ENCODE data around the gene SPAG9. TPM values are rescaled to one million over a fixed set of nuclear protein-coding genes. Genes with fewer than 3 reads are reported as not detected.
"Not testable (repeated sequence)": the region's sequence is repeated elsewhere in the genome, so short reads cannot be mapped to it uniquely, and the experiment has no call there.

SPAG9 gene
- total RNA-seq, 1 donor from 2014 or later: 93.2 TPM

- DNase-seq (ENCODE audit: low read depth): no peak
Observed at GRCh38 chr17:50955160-50955559, 165.5 kb downstream of the SPAG9 start.

DNA sequence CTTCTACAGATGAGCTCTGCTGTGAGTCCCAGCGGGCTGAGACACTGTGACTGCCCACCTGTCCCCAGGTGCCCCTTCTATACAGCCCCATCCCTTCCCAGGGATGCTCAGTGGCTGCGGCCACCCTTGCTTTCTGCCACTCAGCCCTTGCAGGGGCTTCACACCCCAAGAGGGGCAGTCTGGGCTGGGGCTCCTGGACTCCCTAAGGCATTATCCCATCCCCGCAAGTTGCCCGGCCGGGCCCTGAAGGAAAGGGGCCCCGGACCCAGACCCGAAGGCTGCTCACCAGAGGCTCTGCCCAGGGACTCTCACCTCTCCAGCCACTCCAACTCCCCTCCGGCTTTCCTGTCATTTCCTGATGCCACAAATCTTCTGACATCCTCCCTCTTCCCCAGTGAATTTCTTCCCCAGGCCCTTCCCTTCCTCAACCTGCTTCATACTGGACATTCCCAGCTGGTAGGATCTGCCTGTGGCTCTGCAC lies 166.0 kb downstream of the SPAG9 start:
- peak; percentile 57 for DNase-seq (ENCODE audit: low read depth)

GRCh38 chr17:50953831-50954601 lies 166.7 kb downstream of the SPAG9 start:
- DNase-seq (ENCODE audit: low read depth): peak; percentile 98

DNA sequence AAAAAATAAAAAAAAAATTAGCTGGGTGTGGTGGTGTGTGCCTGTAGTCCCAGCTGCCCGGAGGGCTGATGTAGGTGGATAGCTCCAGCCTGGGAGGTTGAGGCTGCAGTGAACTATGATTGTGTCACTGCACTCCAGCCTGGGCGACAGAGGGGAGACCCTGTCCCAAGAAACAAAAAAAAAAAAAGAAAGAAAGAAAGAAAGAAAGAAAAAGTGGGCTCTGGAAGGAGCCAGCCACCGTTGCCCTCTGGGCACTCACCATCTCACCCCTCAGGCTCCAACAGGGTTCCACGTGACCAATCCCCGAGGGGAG lies 167.2 kb downstream of the SPAG9 start:
- no peak for DNase-seq (ENCODE audit: low read depth)

DNA sequence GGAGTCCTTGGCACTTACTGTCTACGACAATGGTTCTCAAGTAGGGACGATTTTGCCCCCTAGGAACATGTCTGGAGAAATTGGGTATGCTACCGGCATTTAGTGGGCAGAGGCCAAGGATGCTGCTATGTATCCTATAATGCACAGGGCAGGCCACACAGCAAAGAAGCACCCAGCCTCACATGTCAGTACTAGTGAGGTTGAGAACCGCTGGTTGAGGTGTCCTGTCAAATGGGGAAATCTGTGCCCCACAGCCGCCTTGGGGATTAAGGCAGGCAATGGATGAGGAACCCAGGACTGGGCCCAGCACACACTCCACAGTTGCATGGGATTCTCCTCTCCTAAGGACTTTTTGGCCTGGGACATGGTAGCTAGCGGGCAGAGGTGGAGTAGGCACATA lies 167.8 kb downstream of the SPAG9 start:
- no peak for DNase-seq (ENCODE audit: low read depth)

DNA sequence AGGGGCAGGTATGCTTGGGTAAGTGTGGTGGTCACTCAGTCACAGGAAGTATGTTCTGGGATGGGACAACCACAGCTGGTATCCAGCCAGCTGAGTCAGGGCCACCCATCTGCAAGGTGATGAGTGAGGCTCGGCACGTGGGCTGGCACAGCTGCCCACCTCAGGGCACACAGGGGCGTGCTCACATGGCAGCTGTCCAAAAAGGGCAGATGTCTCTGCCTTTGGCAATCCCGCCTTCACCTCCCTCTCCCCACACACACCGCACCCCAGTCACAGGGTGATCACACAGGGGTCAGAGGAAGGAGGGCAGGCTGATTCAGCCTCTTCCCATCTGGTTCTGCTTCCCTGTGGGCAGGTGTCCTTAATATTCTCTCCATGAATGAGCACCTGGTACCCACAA lies 168.7 kb downstream of the SPAG9 start:
- peak; percentile 97 for DNase-seq (ENCODE audit: low read depth)

DNA sequence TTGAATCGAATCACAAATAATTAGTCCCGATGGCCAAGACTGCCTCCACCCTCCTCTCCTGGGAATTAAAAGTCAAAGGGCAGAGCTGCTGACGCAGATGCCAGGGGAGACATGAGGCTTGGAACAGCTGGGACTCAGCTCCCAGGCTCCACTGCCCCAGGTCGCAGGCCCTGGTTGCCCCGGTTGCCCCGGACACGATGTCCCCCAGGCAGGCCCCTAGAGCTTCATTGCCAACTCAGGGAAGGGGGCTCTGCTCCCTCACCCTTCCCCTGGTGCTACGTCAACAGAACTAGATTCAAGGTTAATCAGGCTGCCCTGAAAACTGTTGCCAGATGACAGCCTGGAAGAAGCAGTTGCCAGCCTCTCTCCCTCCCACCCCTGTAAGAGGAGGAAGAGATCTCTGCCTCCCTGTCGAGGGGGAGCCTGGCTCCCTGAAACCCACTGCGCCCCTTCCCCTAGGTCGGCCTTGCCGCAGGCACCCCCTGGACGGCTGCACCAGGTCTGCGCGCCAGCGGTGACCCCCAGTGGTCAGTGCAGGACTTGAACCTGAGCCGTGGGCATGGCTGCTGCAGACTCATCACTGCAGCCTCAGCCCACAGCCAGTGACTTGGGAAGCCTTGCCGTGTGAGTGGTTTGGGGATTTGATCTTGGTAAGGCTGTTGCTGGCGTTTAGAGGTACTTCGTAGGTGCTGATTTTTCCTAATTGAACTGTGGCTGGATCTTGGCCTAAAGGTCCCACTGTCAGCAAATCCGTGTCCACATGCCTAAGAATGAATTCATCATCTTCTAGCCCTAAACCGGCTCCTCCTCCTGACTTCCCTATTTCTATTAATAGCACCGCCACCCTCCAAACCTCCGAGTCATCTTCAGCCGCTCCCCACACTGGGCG lies 170.4 kb downstream of the SPAG9 start:
- DNase-seq (ENCODE audit: low read depth): peak; percentile 95

DNA sequence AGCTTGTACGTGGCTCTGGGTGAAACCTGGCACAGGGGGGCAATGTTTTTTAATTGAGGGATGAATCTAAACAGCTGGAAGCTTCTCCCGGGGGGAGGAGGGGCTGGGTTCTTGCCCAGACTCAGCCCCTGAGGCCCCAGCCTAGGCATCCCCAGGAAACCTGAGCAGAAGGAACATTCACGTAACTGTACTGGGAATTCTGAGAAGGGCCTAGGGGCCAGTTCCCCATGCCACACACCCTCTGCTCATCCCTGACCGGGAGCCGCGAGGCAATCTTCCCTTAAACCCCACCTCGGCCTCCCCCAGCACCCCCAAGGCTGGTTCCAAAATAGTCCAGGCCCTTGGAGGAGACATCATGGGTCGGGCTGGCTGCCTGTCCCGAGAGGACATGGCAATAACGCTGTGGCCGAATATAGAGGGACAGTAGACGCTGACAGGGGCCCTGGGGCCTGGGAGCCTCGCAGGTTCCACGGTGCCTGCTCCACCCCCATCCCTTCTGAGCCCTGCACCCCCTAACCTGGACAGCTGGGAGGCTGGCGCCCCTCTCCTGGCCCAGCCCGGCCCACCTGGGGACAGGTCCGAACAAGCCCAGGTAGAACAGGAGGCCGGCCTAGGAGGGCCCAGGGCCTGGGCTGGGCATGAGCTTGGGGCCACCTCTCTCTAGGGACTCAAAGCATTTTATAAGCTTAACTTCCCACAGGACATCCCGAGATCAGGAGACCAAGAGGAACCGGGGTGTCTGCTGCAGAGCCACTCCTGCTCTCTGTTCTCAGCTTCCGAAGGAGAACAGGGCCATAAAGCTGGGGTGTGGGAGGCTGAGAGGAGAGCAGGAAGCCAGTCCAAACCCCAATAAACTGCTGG lies 171.3 kb downstream of the SPAG9 start:
- DNase-seq (ENCODE audit: low read depth): no peak

- no peak for DNase-seq (ENCODE audit: low read depth)
Observed at GRCh38 chr17:50948711-50949110, 172.0 kb downstream of the SPAG9 start.

DNA sequence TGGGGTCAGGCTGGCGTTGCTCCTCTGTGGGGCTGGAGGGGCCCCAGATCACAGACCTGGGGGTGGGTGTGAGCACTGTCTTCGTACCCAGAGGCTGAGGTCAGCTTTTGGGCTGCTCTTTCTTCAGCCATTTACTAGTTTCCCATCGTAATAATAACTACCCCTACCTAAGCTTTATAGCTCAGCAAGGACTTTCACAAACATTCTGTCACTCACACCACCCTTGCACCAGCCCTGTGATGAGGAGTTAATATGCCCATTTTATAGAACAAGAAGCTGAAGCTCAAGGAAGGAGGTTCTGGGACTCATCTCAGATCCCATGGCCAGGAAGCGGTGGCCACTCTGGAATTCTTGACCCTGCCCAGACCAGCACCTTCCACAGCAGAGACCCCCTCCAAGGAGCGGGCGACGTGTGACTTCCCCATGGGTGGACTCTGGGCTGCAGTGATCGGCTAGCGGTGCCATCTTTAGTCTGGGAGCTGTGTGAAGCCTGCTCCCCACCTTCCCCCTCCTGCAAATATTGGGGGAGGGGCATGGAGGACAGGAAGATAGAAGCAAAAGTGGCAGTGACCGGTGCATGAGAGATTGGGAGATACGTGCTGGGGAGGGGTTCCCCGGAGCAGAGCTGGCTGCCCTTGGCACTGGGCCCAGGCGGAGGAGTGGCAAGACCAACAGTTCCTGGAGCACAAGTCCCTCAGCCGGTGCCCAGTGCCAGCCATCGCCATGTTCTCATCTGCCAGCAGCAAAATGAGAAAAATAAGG lies 172.7 kb downstream of the SPAG9 start:
- peak; percentile 51 for DNase-seq (ENCODE audit: low read depth)

- DNase-seq (ENCODE audit: low read depth): no peak
Observed at GRCh38 chr17:50946891-50947781, 173.5 kb downstream of the SPAG9 start.

GRCh38 chr17:50946223-50946890 lies 174.3 kb downstream of the SPAG9 start:
- DNase-seq (ENCODE audit: low read depth): no peak

- DNase-seq (ENCODE audit: low read depth): no peak
Observed at GRCh38 chr17:50945779-50946222, 174.9 kb downstream of the SPAG9 start.

DNA sequence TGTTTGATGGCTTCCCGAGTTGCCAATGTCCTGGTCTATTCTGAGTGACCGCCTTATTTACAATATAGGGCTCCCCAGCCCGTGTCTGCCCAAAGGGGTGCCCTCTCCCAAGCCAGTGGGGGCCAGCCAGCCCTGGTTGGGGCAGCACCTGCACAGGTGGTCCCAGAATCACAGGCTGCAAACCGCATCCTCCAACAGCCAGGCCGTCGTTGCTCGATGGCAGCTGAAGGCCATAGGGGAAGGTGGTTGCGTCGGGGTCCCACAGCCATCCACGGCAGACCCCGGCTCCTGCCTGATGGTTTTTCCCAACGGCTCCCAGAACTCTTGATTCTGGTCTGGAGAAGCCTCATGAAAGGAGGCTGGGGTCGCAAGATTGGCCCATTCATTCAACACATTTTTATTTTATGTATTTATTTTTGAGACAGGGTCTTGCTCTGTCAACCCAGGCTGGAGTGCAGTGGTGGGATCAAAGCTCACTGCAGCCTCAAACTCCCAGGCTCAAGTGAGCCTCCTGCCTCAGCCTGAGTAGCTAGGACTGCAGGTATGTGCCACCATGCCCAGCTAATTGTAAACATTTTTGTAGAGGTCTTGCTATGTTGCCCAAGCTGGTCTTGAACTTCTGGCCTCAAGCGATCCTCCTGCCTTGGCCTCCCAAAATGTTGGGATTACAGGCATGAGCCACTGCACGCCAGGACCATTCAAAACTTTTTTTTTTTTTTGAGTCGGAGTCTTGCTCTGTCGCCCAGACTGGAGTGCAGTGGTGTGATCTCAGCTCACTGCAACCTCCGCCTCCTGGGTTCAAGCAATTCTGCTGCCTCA lies 175.6 kb downstream of the SPAG9 start:
- no peak for DNase-seq (ENCODE audit: low read depth)

DNA sequence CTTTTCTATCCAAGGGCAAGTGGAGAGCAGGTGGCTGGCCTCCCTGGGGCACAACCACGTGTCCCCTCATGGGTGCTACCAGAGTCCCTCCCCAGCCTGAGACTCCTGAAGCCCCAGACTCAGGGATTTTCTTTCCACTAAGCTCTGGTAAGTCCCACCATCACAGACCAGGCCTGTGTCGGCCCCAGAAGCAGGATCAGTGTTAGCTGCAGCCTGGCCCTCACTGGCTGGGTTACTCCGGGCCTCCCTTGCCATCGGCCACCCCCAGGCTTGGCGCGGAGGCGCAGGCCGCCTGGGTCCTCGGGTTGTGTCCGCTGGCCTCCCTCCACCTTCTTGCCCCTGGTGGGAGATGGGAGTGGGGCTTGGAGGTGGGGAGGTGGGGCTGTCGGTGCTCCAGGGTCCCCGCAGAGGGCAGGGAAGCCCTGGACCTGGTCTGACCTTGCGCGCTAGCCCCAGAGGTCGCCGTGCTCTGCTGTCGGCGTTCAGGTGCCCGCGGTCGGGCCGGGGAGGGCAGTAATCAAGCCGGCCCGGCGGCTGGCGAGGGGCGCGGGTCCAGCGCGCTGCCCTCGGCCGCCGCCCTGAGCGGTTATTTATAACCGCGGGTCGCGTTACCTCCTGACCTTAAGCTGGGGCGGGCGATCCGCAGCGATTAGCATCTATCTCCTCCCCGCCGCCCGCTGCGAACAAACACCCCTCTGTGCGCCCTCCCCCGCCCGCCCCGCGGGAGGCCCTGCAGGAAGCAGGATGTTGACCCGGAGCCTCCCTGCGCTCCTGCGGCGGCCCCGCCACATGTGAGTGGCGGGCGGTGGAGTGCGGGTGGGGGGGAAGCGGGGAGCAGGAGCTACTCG lies 176.4 kb downstream of the SPAG9 start:
- no peak for DNase-seq (ENCODE audit: low read depth)

DNA sequence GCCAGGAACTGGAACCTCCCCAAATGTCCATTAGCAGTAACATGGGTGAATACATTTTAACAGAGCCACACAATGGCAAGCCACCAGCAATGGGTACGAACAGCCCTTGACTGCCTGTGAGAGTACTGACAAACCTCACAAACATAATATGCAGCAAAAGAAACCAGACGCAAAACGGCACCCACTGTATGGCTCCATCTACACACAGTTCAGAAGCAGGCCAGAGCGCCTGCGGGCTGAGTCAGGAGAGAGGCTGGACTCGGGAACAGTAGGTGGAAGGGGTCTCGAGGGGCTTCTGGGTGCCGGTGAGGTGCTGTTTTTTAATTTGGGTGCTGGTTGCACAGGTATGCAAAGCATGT lies 177.1 kb downstream of the SPAG9 start:
- no peak for DNase-seq (ENCODE audit: low read depth)

DNA sequence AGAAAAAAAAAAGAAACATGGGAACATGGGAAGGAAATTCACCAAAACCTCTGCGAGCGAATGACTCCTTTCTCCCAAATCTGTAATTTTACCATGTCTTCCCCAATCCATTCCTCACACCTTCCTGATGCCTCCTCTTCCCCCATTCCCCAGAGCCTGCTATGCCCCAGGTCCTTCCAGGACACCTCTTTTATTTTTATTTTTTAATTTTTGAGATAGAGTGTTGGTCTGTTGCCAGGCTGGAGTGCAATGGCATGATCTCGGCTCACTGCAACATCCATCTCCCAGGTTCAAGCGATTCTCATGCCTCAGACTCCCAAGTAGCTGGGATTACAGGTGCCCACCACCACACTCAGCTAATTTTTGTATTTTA lies 179.0 kb downstream of the SPAG9 start:
- not testable (repeated sequence) for DNase-seq (ENCODE audit: low read depth)
